Aorta (tissue), 5 donors: ENCODE data around the gene JUND. TPM values are rescaled to one million over a fixed set of nuclear protein-coding genes. Genes with fewer than 3 reads are reported as not detected.

Experiments
- ATAC-seq: fragments of 200-7000 bp; cut with Tn5 transposase; one replicate; pipeline ENCODE4 v1.9.1; 2022; ENCODE audit warnings: moderate library complexity; ENCODE audit not compliant: low FRiP score
- DNase-seq, 2 donors: peaks; one replicate each; pipeline ENCODE4 v3.0.0-alpha.2; 2020
- H3K27ac ChIP-seq, 2 donors: one replicate each; pipeline ENCODE4 v1.5.1; 2013; ENCODE audit warnings: low read length in 2 of 2, mild to moderate bottlenecking in 2 of 2, moderate library complexity in 2 of 2, control low read depth in 1 of 2, inconsistent platforms in 1 of 2, low read depth in 1 of 2
- H3K27me3 ChIP-seq, 2 donors: one replicate each; pipeline ENCODE4 v1.6.1; 2013; ENCODE audit warnings: control low read depth in 1 of 2, low read length in 1 of 2, mild to moderate bottlenecking in 1 of 2, moderate library complexity in 1 of 2; ENCODE audit not compliant: insufficient read depth in 2 of 2, control insufficient read depth in 1 of 2
- H3K36me3 ChIP-seq, 2 donors: one replicate each; pipeline ENCODE4 v1.6.1; 2013; ENCODE audit warnings: control low read depth in 1 of 2, low read length in 1 of 2, mild to moderate bottlenecking in 1 of 2; ENCODE audit not compliant: insufficient read depth in 2 of 2, control insufficient read depth in 1 of 2
- H3K4me1 ChIP-seq, 2 donors: one replicate each; pipeline ENCODE4 v1.6.1; 2013; ENCODE audit warnings: low read length in 2 of 2, control low read depth in 1 of 2, mild to moderate bottlenecking in 1 of 2, moderate library complexity in 1 of 2; ENCODE audit not compliant: insufficient read depth in 2 of 2, control insufficient read depth in 1 of 2
- H3K4me3 ChIP-seq, 2 donors: one replicate each; pipeline ENCODE4 v1.5.1; 2013; ENCODE audit warnings: low read length in 2 of 2, control low read depth in 1 of 2, mild to moderate bottlenecking in 1 of 2
- H3K9me3 ChIP-seq: one replicate; pipeline ENCODE4 v1.6.1; 2013; ENCODE audit warnings: mild to moderate bottlenecking, low read length; ENCODE audit not compliant: control insufficient read depth
- WGBS, 2 donors: extraction: QIAGEN DNeasy Blood & Tissue Kit; methylation state at CpG; one replicate each; pipeline ENCODE4 v1.1.7; 2013; 5-methylcytosine and 5-hydroxymethylcytosine counted together
- intact Hi-C, 2 donors: fragments of 100-400 bp; cut with DNase I; formaldehyde crosslinking; loops; one replicate each; pipeline versions ENCODE4 v1.14.2 to v1.15.0; 2022
- microRNA-seq, 2 donors: library from miRNA; unstranded; fragments of <30 nt; microRNA quantifications; one replicate each; pipeline ENCODE4 v1.2.0, GENCODE V29; 2020
- polyA plus RNA-seq, 2 donors: library from polyadenylated mRNA; stranded (reverse); fragments of 200-250 nt; gene quantifications; one replicate each; pipeline ENCODE4 v1.2.3, GENCODE V29; 2013
- total RNA-seq, 2 donors: library from RNA; stranded (reverse); fragmentation: NEBNext Ultra II Directional; extraction: Animal tissue kit (Norgen Biotek cat#: 25700); gene quantifications; one replicate each; pipeline ENCODE4 v1.2.1, GENCODE V29; 2021
- donor health status: healthy with polysubstance abuse.
- donor health status: Bipolar disorder and iron deficiency.
- donor health status: DM: no; HTN: no; CAD: no.
- donor health status: DM: no; HTN: no; CAD: no.
- donor health status: DM: yes; HTN: yes; CAD: no.

The JUND gene
- total and polyA plus RNA-seq, 4 donors, result 62.6 to 492 (median 187) TPM

- no peak for DNase-seq
- no peaks in the 10 kb centered on the region for H3K36me3 ChIP-seq
- H3K9me3 ChIP-seq, result peaks cover 8% of the 10 kb centered on the region
- intact Hi-C loops, result no loop called here
- H3K27ac ChIP-seq, result no peak overlapping the region
- WGBS, 2 donors, result 24 to 27% methylated on average over 4 of the region's 4 CpGs
- H3K4me3 ChIP-seq, result no peak overlapping the region
- H3K4me1 ChIP-seq, result no peaks in the 10 kb centered on the region
- H3K27me3 ChIP-seq, result no peaks in the 10 kb centered on the region
- no peak for ATAC-seq
Observed at GRCh38 chr19:18231775-18232174, 49.6 kb downstream of the JUND start.

- intact Hi-C loops, result no loop called here
- no peak overlapping the region for H3K27ac ChIP-seq
- 45 to 46% methylated on average over 18 of the region's 18 CpGs for WGBS, 2 donors
- H3K36me3 ChIP-seq, result no peaks in the 10 kb centered on the region
- ATAC-seq (no peak), DNase-seq (no peak)
- H3K9me3 ChIP-seq, result peaks cover 8% of the 10 kb centered on the region
- H3K27me3 ChIP-seq, result no peaks in the 10 kb centered on the region
- no peaks in the 10 kb centered on the region for H3K4me1 ChIP-seq
- H3K4me3 ChIP-seq, result no peak overlapping the region
Observed at GRCh38 chr19:18230941-18231734, 50.3 kb downstream of the JUND start.

- ATAC-seq (no peak), DNase-seq (no peak)
- Histone ChIP-seq H3K4me1 (no peaks in the 10 kb centered on the region), H3K36me3 (no peaks in the 10 kb centered on the region), H3K27me3 (no peaks in the 10 kb centered on the region), H3K9me3 (peaks cover 8% of the 10 kb centered on the region), H3K4me3 (no peak overlapping the region), H3K27ac (no peak overlapping the region)
- WGBS, 2 donors, result 74 to 84% methylated on average over 4 of the region's 4 CpGs
- intact Hi-C loops, result no loop called here
Observed at GRCh38 chr19:18229915-18230314, 51.5 kb downstream of the JUND start.

Small RNAs within 50 kb of the gene (microRNA-seq; reads per million reads assigned to microRNA genes)
- gene MIR3188, result 0.99 to 6.0 reads per million in 2 donors

Other genes with a start within 250 kb of the JUND start
- gene IL12RB1, start 194.7 kb downstream of the JUND start, total RNA-seq, result 1 to 10 TPM; 1.7 to 2.6 TPM
- under 1 TPM; 0.69 to 0.75 TPM for gene IL12RB1, start 194.7 kb downstream of the JUND start, polyA plus RNA-seq
- 10 to 100 TPM; 21.5 to 25.2 TPM for gene MAST3, start 183.8 kb downstream of the JUND start, total RNA-seq
- 10 to 100 TPM in 1 of 2 donors, 1 to 10 TPM in 1; 4.4 to 32.7 TPM for gene MAST3, start 183.8 kb downstream of the JUND start, polyA plus RNA-seq
- gene PIK3R2, start 128.5 kb downstream of the JUND start, total RNA-seq, result 10 to 100 TPM; 14.1 to 21.8 TPM
- 1 to 10 TPM; 1.8 to 5.1 TPM for gene PIK3R2, start 128.5 kb downstream of the JUND start, polyA plus RNA-seq
- 10 to 100 TPM; 85.2 to 92.7 TPM for gene IFI30, start 107.8 kb downstream of the JUND start, total RNA-seq
- 100 to 1,000 TPM in 1 of 2 donors, 10 to 100 TPM in 1; 35.0 to 107 TPM for gene IFI30, start 107.8 kb downstream of the JUND start, polyA plus RNA-seq
- gene MPV17L2, start 88.4 kb downstream of the JUND start, total RNA-seq, result 1 to 10 TPM; 5.7 to 6.2 TPM
- 10 to 100 TPM in 1 of 2 donors, 1 to 10 TPM in 1; 6.1 to 12.2 TPM for gene MPV17L2, start 88.4 kb downstream of the JUND start, polyA plus RNA-seq
- gene RAB3A, start 77.6 kb downstream of the JUND start, total RNA-seq, result 1 to 10 TPM; 3.4 to 3.8 TPM
- 1 to 10 TPM; 2.1 to 2.6 TPM for gene RAB3A, start 77.6 kb downstream of the JUND start, polyA plus RNA-seq
- 1 to 10 TPM; 1.7 to 2.3 TPM for gene PDE4C, start 55.2 kb downstream of the JUND start, total RNA-seq
- under 1 TPM; 0.03 to 0.25 TPM for gene PDE4C, start 55.2 kb downstream of the JUND start, polyA plus RNA-seq
- gene IQCN, start 7.2 kb downstream of the JUND start, total RNA-seq, result 10 to 100 TPM in 1 of 2 donors, 1 to 10 TPM in 1; 8.1 to 12.2 TPM
- 10 to 100 TPM in 1 of 2 donors, 1 to 10 TPM in 1; 4.5 to 20.7 TPM for gene IQCN, start 7.2 kb downstream of the JUND start, polyA plus RNA-seq
- gene LSM4, start 41.5 kb upstream of the JUND start, total RNA-seq, result 10 to 100 TPM; 32.2 to 34.5 TPM
- 10 to 100 TPM; 58.6 to 91.8 TPM for gene LSM4, start 41.5 kb upstream of the JUND start, polyA plus RNA-seq
- 10 to 100 TPM; 41.5 to 46.9 TPM for gene PGPEP1, start 59.0 kb upstream of the JUND start, total RNA-seq
- gene PGPEP1, start 59.0 kb upstream of the JUND start, polyA plus RNA-seq, result 10 to 100 TPM; 19.2 to 25.3 TPM
- 1 to 10 TPM; 4.2 to 9.8 TPM for gene GDF15, start 104.5 kb upstream of the JUND start, total RNA-seq
- 1 to 10 TPM; 2.8 to 3.2 TPM for gene GDF15, start 104.5 kb upstream of the JUND start, polyA plus RNA-seq
- 10 to 100 TPM in 1 of 2 donors, 1 to 10 TPM in 1; 7.7 to 15.6 TPM for gene LRRC25, start 116.0 kb upstream of the JUND start, total RNA-seq
- gene LRRC25, start 116.0 kb upstream of the JUND start, polyA plus RNA-seq, result 1 to 10 TPM; 2.2 to 7.4 TPM
- gene SSBP4, start 137.8 kb upstream of the JUND start, total RNA-seq, result 10 to 100 TPM; 51.4 to 89.4 TPM
- 100 to 1,000 TPM in 1 of 2 donors, 10 to 100 TPM in 1; 40.6 to 150 TPM for gene SSBP4, start 137.8 kb upstream of the JUND start, polyA plus RNA-seq
- gene ISYNA1, start 156.5 kb upstream of the JUND start, total RNA-seq, result 10 to 100 TPM; 42.1 to 86.5 TPM
- gene ISYNA1, start 156.5 kb upstream of the JUND start, polyA plus RNA-seq, result 100 to 1,000 TPM in 1 of 2 donors, 10 to 100 TPM in 1; 56.0 to 535 TPM
- 10 to 100 TPM; 30.0 to 37.9 TPM for gene ELL, start 240.4 kb upstream of the JUND start, total RNA-seq
- 10 to 100 TPM in 1 of 2 donors, 1 to 10 TPM in 1; 7.3 to 13.1 TPM for gene ELL, start 240.4 kb upstream of the JUND start, polyA plus RNA-seq